Cerebellar nuclear complex (tissue), 1 donor: Measurements from ENCODE around the gene NSG1.
A peak's percentile ranks its signal among the peaks of the same experiment; 100 is the strongest.

Source experiments
- DNase-seq, 2 experiments: peaks; one replicate each; lab custom pipeline; 2025; lab: John Stamatoyannopoulos, UW

The NSG1 gene

GRCh38 chr4:4374388-4375098, 12.4 kb upstream of the NSG1 start:
- DNase-seq: no peak

GRCh38 chr4:4376074-4376473, 10.8 kb upstream of the NSG1 start:
- DNase-seq: no peak

- no peak for DNase-seq
Observed at GRCh38 chr4:4377191-4377590, 9.7 kb upstream of the NSG1 start.

- DNase-seq: no peak
Observed at GRCh38 chr4:4377732-4378460, 9.0 kb upstream of the NSG1 start.

GRCh38 chr4:4379540-4380087, 7.3 kb upstream of the NSG1 start:
- DNase-seq: no peak

- no peak for DNase-seq
Observed at GRCh38 chr4:4383085-4383484, 3.8 kb upstream of the NSG1 start.

GRCh38 chr4:4384837-4385236, 2.1 kb upstream of the NSG1 start:
- DNase-seq: no peak

- no peak for DNase-seq
Observed at GRCh38 chr4:4385729-4386295, 1.1 kb upstream of the NSG1 start.

GRCh38 chr4:4386296-4386735, 586 bp upstream of the NSG1 start:
- no peak for DNase-seq

- no peak for DNase-seq
Observed at GRCh38 chr4:4387531-4388310, 819 bp downstream of the NSG1 start.

GRCh38 chr4:4388311-4388790, 1.4 kb downstream of the NSG1 start:
- no peak for DNase-seq

- DNase-seq: peak; percentile 9 to 58
Observed at GRCh38 chr4:4388836-4389575, 2.1 kb downstream of the NSG1 start.

GRCh38 chr4:4390046-4390445, 3.1 kb downstream of the NSG1 start:
- no peak for DNase-seq

- no peak for DNase-seq
Observed at GRCh38 chr4:4390515-4391240, 3.8 kb downstream of the NSG1 start.

- DNase-seq: no peak
Observed at GRCh38 chr4:4391866-4392265, 5.0 kb downstream of the NSG1 start.

- DNase-seq: no peak
Observed at GRCh38 chr4:4392501-4393183, 5.7 kb downstream of the NSG1 start.

GRCh38 chr4:4394644-4395043, 7.7 kb downstream of the NSG1 start:
- no peak for DNase-seq

GRCh38 chr4:4395371-4395770, 8.5 kb downstream of the NSG1 start:
- DNase-seq: no peak

- no peak for DNase-seq
Observed at GRCh38 chr4:4395849-4396627, 9.1 kb downstream of the NSG1 start.
